Testis (tissue), 3 donors: ENCODE data around the gene TMEM40. TPM values are rescaled to one million over a fixed set of nuclear protein-coding genes. Genes with fewer than 3 reads are reported as not detected.

Source experiments
- DNase-seq: peaks from one replicate; pipeline ENCODE4 v3.0.0-alpha.2; 2019
- H3K27ac ChIP-seq, 2 donors: fragments of 200-600 bp; sonication (generic); one replicate each; pipeline ENCODE4 v1.5.1; 2019
- H3K27me3 ChIP-seq: fragments of 200-600 bp; sonication (generic); one replicate; pipeline ENCODE4 v1.5.1; 2019
- H3K36me3 ChIP-seq: fragments of 200-600 bp; sonication (generic); one replicate; pipeline ENCODE4 v1.5.1; 2017; ENCODE audit warnings: low read depth; ENCODE audit errors: missing control alignments
- H3K4me1 ChIP-seq: fragments of 200-600 bp; sonication (generic); one replicate; pipeline ENCODE4 v1.5.1; 2019
- H3K4me3 ChIP-seq, 2 donors: fragments of 200-600 bp; sonication (generic); one replicate each; pipeline ENCODE4 v1.5.1; 2017 to 2019
- H3K9me3 ChIP-seq: fragments of 200-600 bp; sonication (generic); one replicate; pipeline ENCODE4 v1.5.1; 2017
- POLR2A ChIP-seq: fragments of 450-650 bp; IDR thresholded peaks from one replicate; pipeline ENCODE4 v1.6.1; 2017; ENCODE audit warnings: antibody characterized with exemption, mild to moderate bottlenecking, moderate library complexity
- WGBS, 2 donors: methylation state at CpG; one replicate each; pipeline ENCODE4 v1.1.5; 2018; 5-methylcytosine and 5-hydroxymethylcytosine counted together
- intact Hi-C: fragments of 100-400 bp; cut with DNase I; formaldehyde crosslinking; loops from one replicate; pipeline ENCODE4 v1.15.1; 2023; ENCODE audit warnings: low total_unique reads
- polyA plus RNA-seq: library from polyadenylated mRNA; stranded (reverse); fragments of 350-450 nt; fragmentation: Illumina TruSeq; extraction: RNeasy Lipid Tissue Mini Kit (QIAGEN cat#74804); gene quantifications from one replicate; pipeline ENCODE4 v1.2.3, GENCODE V29; 2014; ENCODE audit warnings: low read depth, low replicate concordance; ENCODE audit not compliant: insufficient read depth
- total RNA-seq, 2 donors: library from RNA; depleted of rRNA; stranded (reverse); fragments of >200 nt; gene quantifications; one replicate each; pipeline ENCODE4 v1.2.3, GENCODE V29; 2016
- TF ChIP-seq, protein P1 (sequence below), 3 experiments: fragments of 450-650 bp in 2 of 3; fragments of 200-600 bp in 1 of 3; sonication (generic) in 1 of 3; IDR thresholded peaks; one replicate each; pipeline ENCODE4 v1.5.1; 2016 to 2019; ENCODE audit warnings: antibody characterized with exemption in 3 of 3, mild to moderate bottlenecking in 2 of 3, moderate library complexity in 1 of 3

The TMEM40 gene
- total and polyA plus RNA-seq, 3 donors from 2014 or later: 0.96 to 1.7 (median 1.5) TPM

DNA sequence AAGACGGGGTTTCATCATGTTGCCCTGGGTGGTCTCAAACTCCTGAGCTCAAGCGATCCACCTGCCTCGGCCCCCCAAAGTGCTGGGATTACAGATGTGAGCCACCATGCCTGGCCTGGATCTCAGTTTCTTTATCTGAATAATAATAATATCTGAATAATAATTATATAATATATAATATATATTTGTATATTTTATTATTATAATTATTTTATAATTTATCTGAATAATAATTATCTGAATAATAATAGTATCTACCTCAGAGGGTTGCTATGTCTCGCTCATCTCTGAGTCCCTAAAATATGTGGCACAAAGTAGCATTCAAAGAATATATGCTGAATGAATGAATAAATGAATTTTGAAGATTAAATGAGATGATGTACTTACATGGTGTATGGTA lies 44.8 kb downstream of the TMEM40 start:
- TF ChIP-seq, protein P1, sequence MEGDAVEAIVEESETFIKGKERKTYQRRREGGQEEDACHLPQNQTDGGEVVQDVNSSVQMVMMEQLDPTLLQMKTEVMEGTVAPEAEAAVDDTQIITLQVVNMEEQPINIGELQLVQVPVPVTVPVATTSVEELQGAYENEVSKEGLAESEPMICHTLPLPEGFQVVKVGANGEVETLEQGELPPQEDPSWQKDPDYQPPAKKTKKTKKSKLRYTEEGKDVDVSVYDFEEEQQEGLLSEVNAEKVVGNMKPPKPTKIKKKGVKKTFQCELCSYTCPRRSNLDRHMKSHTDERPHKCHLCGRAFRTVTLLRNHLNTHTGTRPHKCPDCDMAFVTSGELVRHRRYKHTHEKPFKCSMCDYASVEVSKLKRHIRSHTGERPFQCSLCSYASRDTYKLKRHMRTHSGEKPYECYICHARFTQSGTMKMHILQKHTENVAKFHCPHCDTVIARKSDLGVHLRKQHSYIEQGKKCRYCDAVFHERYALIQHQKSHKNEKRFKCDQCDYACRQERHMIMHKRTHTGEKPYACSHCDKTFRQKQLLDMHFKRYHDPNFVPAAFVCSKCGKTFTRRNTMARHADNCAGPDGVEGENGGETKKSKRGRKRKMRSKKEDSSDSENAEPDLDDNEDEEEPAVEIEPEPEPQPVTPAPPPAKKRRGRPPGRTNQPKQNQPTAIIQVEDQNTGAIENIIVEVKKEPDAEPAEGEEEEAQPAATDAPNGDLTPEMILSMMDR (IDR thresholded peaks at IDR 0.05): no peak
- TF ChIP-seq POLR2A: no peak
- no peaks in the 10 kb centered on the region for H3K36me3 ChIP-seq
- H3K4me1 ChIP-seq: peaks cover 8% of the 10 kb centered on the region
- H3K4me3 ChIP-seq: no peak overlapping the region
- intact Hi-C loops: no loop called here
- no peaks in the 10 kb centered on the region for H3K27me3 ChIP-seq
- H3K9me3 ChIP-seq: no peaks in the 10 kb centered on the region
- DNase-seq: no peak
- H3K27ac ChIP-seq: no peak overlapping the region
- 97% methylated on average over 4 of the region's 4 CpGs for WGBS, 2 donors

DNA sequence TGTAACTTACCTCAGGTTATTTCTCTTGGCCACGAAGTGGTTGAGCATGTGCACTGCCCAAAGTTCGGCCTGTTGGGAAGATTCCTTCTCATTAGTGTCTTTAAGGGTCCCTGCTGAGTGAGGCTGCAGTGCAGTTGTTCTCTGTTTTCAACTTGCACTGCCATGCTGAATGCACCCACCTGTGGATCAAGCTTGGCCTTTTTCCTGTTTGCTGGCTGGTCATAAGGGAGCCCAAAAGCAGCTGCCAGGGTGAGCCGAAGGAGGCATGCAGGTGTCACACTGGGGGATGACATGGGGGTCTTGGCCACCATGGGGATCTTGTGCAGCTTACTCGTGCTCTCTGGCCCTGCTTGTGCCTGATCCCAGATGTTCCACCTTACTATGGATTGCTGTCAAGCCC lies 49.0 kb downstream of the TMEM40 start:
- 83 to 92% methylated on average over 2 to 4 of the region's 4 CpGs for WGBS, 2 donors
- no peak for DNase-seq
- intact Hi-C loops: no loop called here
- H3K9me3 ChIP-seq: no peaks in the 10 kb centered on the region
- no peaks in the 10 kb centered on the region for H3K4me1 ChIP-seq
- no peaks in the 10 kb centered on the region for H3K36me3 ChIP-seq
- TF ChIP-seq POLR2A: no peak
- TF ChIP-seq, protein P1 (IDR thresholded peaks at IDR 0.05): no peak
- no peak overlapping the region for H3K4me3 ChIP-seq
- no peak overlapping the region for H3K27ac ChIP-seq
- H3K27me3 ChIP-seq: no peaks in the 10 kb centered on the region

DNA sequence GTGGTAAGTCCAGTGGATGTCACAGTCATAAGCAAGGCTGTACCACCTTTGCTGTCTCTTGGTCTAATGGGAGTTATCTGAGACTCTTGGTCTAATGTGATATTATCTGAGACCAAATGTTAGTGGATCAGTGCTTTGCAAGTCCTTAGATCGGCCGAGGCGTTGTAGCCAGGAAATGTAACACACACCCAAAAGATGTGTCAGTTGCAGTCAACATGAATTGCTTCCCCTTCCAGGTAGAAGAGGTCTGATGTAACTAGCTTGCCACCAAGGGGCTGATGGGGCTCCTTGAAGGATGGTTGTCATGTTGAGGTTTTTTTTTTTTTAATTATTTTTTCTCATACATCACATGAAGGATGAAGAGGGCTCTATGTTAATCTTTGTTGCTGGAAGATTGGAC lies 49.7 kb downstream of the TMEM40 start:
- Histone ChIP-seq H3K27ac (no peak overlapping the region), H3K27me3 (no peaks in the 10 kb centered on the region), H3K4me3 (no peak overlapping the region), H3K36me3 (no peaks in the 10 kb centered on the region), H3K9me3 (no peaks in the 10 kb centered on the region), H3K4me1 (no peaks in the 10 kb centered on the region)
- intact Hi-C loops: no loop called here
- no peak for DNase-seq
- TF ChIP-seq POLR2A: no peak
- TF ChIP-seq, protein P1 (IDR thresholded peaks at IDR 0.05): no peak
- WGBS, 2 donors: 90 to 96% methylated on average over 3 of the region's 3 CpGs

- DNase-seq: peak; percentile 73
- Histone ChIP-seq H3K4me3 (no peak overlapping the region), H3K36me3 (no peaks in the 10 kb centered on the region), H3K27ac (no peak overlapping the region), H3K27me3 (no peaks in the 10 kb centered on the region), H3K9me3 (no peaks in the 10 kb centered on the region), H3K4me1 (no peaks in the 10 kb centered on the region)
- TF ChIP-seq, protein P1 (IDR thresholded peaks at IDR 0.05): peak in 1 of 3 experiments; percentile 8
- no peak for TF ChIP-seq POLR2A
- 62 to 66% methylated on average over 6 of the region's 6 CpGs for WGBS, 2 donors
- intact Hi-C loops: no loop called here
Measured at GRCh38 chr3:12708584-12709192, 50.4 kb downstream of the TMEM40 start.

DNA sequence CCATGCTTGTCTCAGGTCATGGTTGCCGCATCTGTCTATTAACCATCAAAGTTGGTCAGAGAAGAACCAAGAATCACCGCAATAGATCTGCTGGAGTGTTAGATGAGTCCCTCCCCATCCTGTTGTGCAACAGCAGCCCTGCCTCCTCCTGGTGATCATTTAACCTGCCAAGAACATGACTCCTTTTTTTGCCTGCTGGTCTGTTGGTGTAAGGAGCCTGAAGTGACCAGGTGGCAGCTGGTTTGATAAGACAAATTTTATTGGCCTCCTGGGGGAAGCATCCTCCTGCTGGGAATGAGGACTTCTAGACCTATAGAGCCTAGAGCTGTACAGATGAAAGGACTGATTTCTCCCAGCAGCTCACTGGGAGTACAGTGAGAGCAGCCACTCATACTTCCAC lies 51.6 kb downstream of the TMEM40 start:
- DNase-seq: no peak
- 91 to 96% methylated on average over 2 of the region's 2 CpGs for WGBS, 2 donors
- no peaks in the 10 kb centered on the region for H3K4me1 ChIP-seq
- intact Hi-C loops: no loop called here
- H3K36me3 ChIP-seq: no peaks in the 10 kb centered on the region
- H3K4me3 ChIP-seq: no peak overlapping the region
- TF ChIP-seq, protein P1 (IDR thresholded peaks at IDR 0.05): no peak
- no peak for TF ChIP-seq POLR2A
- H3K9me3 ChIP-seq: no peaks in the 10 kb centered on the region
- H3K27ac ChIP-seq: no peak overlapping the region
- H3K27me3 ChIP-seq: no peaks in the 10 kb centered on the region
